Breast epithelium (tissue), 3 donors: ENCODE measurements around the gene KIF6.
"Not testable (repeated sequence)": the region's sequence is repeated elsewhere in the genome, so short reads cannot be mapped to it uniquely, and the experiment has no call there.

Source experiments
- CTCF ChIP-seq, 3 donors: fragments of 450-650 bp; IDR thresholded peaks; one replicate each; pipeline ENCODE4 v1.5.1; 2016 to 2017; ENCODE audit warnings: antibody characterized with exemption in 3 of 3, mild to moderate bottlenecking in 3 of 3, moderate library complexity in 3 of 3
- POLR2A ChIP-seq: fragments of 450-650 bp; IDR thresholded peaks from one replicate; pipeline ENCODE4 v1.6.1; 2016; ENCODE audit warnings: antibody characterized with exemption, mild to moderate bottlenecking, moderate library complexity
- POLR2AphosphoS5 ChIP-seq, 3 donors: sonication (generic); formaldehyde crosslinking; IDR thresholded peaks; one replicate each; pipeline ENCODE4 v1.6.1; 2017; ENCODE audit warnings: antibody characterized with exemption in 3 of 3

GRCh38 chr6:39502362-39502955, 222.7 kb downstream of the KIF6 start:
- not testable (repeated sequence) for TF ChIP-seq POLR2AphosphoS5 (IDR thresholded peaks at IDR 0.05); CTCF (IDR thresholded peaks at IDR 0.05); POLR2A
